Adipocyte (in vitro differentiated cells): ENCODE measurements around the gene PMS1.
"Not testable (repeated sequence)": the region's sequence is repeated elsewhere in the genome, so short reads cannot be mapped to it uniquely, and the experiment has no call there.

Experiments
- DNase-seq: peaks from one replicate; pipeline ENCODE4 v3.0.0-alpha.2; 2015; ENCODE audit warnings: low read depth
- H3K27me3 ChIP-seq: replicated peaks from 2 replicates; pipeline ENCODE4 v1.7.0; 2013; ENCODE audit warnings: mild to moderate bottlenecking, low read length, moderate library complexity; ENCODE audit not compliant: control insufficient read depth, insufficient read depth
- H3K36me3 ChIP-seq: 2 replicates; pipeline ENCODE4 v1.7.0; 2013; ENCODE audit warnings: low read length, mild to moderate bottlenecking, moderate library complexity; ENCODE audit not compliant: control insufficient read depth, insufficient read depth, severe bottlenecking
- H3K4me1 ChIP-seq: 2 replicates; pipeline ENCODE4 v1.7.0; 2013; ENCODE audit warnings: mild to moderate bottlenecking, low read length, moderate library complexity; ENCODE audit not compliant: control insufficient read depth, insufficient read depth
- H3K4me3 ChIP-seq: 2 replicates; pipeline ENCODE4 v1.7.0; 2013; ENCODE audit warnings: mild to moderate bottlenecking, low read length, moderate library complexity
- H3K9ac ChIP-seq: 2 replicates; pipeline ENCODE4 v1.7.0; 2013; ENCODE audit warnings: mild to moderate bottlenecking, low read length, moderate library complexity
- H3K9me3 ChIP-seq: 2 replicates; pipeline ENCODE4 v1.7.0; 2013; ENCODE audit warnings: mild to moderate bottlenecking, low read length, moderate library complexity; ENCODE audit not compliant: control insufficient read depth

PMS1 gene

GRCh38 chr2:189821953-189822748 lies 37.9 kb downstream of the PMS1 start:
- peaks cover 23% of the 10 kb centered on the region for H3K4me1 ChIP-seq
- H3K4me3 ChIP-seq: no peak overlapping the region
- peak overlapping the region; percentile 37 for H3K9ac ChIP-seq
- peaks cover 7% of the 10 kb centered on the region for H3K9me3 ChIP-seq
- H3K27me3 ChIP-seq: no peaks in the 10 kb centered on the region
- peak; percentile 95 for DNase-seq
- peaks cover 19% of the 10 kb centered on the region for H3K36me3 ChIP-seq

GRCh38 chr2:189824694-189825396 lies 40.6 kb downstream of the PMS1 start:
- Histone ChIP-seq H3K4me1 (peaks cover 20% of the 10 kb centered on the region), H3K9ac (no peak overlapping the region), H3K4me3 (no peak overlapping the region), H3K9me3 (no peaks in the 10 kb centered on the region), H3K36me3 (no peaks in the 10 kb centered on the region), H3K27me3 (no peaks in the 10 kb centered on the region)
- DNase-seq: no peak

DNA sequence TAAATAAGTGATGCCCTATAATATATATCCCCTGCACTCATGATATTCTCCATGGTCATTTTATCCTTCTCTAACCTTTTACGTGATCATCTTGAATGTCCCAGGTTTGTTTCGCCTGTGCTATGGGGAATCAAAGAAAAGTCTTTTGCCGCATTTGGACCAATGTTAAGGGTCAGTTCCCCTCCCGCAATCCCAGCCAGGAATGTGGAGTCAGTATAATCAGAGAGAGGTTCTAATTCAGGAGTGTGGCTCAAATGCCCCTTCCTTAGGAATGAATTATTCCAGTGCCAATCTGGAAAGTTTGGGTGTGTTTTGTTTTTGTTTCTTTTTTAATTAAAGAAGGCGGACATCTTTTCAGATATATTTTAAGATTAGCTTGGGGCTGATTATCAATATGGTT lies 41.8 kb downstream of the PMS1 start:
- H3K4me3 ChIP-seq: no peak overlapping the region
- H3K36me3 ChIP-seq: no peaks in the 10 kb centered on the region
- peaks cover 18% of the 10 kb centered on the region for H3K4me1 ChIP-seq
- no peak overlapping the region for H3K9ac ChIP-seq
- no peaks in the 10 kb centered on the region for H3K27me3 ChIP-seq
- DNase-seq: no peak
- H3K9me3 ChIP-seq: no peaks in the 10 kb centered on the region

DNA sequence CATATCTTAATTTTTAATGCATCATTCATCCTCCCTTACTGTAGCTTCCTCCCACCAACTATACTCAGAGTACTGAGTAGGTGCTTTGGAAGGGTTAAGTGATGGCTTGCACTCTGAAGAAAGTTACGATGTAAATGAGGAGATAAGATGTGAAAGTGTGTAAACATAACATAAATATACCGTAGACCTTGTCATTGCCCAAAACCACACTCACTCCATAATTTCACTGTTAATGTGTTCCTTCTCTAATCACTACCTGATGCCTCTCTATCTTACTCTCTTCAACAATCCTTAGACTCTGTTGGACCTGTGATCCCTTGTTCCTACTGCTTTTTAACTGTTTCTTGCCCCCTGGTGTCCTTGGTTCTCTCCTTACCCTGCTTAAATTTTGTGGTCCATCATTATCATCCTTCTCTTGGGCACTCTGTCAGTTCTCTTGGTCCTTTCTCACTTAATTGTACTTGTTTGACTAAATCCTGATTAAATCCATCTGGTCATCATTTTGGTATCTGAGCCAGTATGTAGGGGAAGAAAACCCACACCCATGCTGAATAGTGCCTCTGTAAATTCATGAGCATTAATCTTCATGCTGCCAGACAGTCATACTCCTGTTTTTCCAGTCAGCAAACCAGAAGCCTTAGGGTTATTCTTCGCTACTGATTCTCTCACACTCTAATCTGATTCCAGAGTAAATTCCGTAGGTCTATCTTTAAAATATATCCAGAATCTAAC lies 45.0 kb downstream of the PMS1 start:
- Histone ChIP-seq H3K4me3 (no peak overlapping the region), H3K9me3 (no peaks in the 10 kb centered on the region), H3K36me3 (no peaks in the 10 kb centered on the region), H3K4me1 (peaks cover 6% of the 10 kb centered on the region), H3K27me3 (no peaks in the 10 kb centered on the region), H3K9ac (no peak overlapping the region)
- DNase-seq: no peak

- no peak for DNase-seq
- H3K4me1 ChIP-seq: peaks cover under 1% of the 10 kb centered on the region
- H3K36me3 ChIP-seq: no peaks in the 10 kb centered on the region
- H3K4me3 ChIP-seq: no peak overlapping the region
- H3K27me3 ChIP-seq: no peaks in the 10 kb centered on the region
- no peaks in the 10 kb centered on the region for H3K9me3 ChIP-seq
- H3K9ac ChIP-seq: no peak overlapping the region
Measured at GRCh38 chr2:189830510-189830909, 46.3 kb downstream of the PMS1 start.

GRCh38 chr2:189834059-189834458 lies 49.8 kb downstream of the PMS1 start:
- Histone ChIP-seq H3K27me3 (no peaks in the 10 kb centered on the region), H3K4me1 (peaks cover 12% of the 10 kb centered on the region), H3K9ac (no peak overlapping the region), H3K36me3 (no peaks in the 10 kb centered on the region), H3K4me3 (no peak overlapping the region), H3K9me3 (no peaks in the 10 kb centered on the region)
- no peak for DNase-seq

- H3K4me3 ChIP-seq, DNase-seq, H3K36me3 ChIP-seq, H3K9ac ChIP-seq, H3K9me3 ChIP-seq, H3K27me3 ChIP-seq: not testable (repeated sequence)
- H3K4me1 ChIP-seq: peaks cover 12% of the 10 kb centered on the region
Measured at GRCh38 chr2:189834642-189835041, 50.4 kb downstream of the PMS1 start.

DNA sequence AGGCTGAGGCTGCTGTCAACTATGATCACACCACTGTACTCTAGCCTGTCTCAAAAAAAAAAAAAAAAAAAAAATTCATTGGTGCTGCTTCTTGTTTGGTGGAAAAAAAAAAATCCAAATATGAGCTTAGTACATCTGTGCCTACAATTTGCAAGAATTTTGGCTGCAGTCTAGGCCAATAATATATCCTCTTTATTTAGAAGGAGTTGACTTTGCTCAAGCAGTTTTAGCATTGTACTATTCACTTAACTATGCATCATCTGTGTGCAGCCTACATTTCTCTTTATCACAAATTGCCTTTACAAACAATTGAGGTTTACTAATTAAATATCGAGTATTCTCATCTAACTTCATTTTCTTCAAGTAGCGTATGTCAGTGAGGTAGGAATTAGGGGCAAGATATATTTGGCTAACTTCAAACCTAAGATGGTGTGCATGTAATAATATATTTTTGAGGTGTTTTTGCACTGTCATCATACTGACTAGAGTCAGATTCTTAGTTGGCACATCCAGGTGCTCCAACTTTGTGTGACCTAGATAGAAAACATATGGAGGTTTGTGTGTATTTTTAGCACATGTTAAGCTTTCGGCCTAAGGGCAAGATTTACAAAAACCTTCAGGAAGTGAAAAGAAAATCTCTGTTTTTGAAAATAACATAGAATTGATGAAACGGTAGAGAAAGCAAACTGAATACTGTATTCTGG lies 51.8 kb downstream of the PMS1 start:
- Histone ChIP-seq H3K36me3 (no peaks in the 10 kb centered on the region), H3K4me1 (peaks cover 12% of the 10 kb centered on the region), H3K9ac (peak overlapping the region; percentile 37), H3K9me3 (no peaks in the 10 kb centered on the region), H3K4me3 (no peak overlapping the region), H3K27me3 (no peaks in the 10 kb centered on the region)
- peak; percentile 62 for DNase-seq

DNA sequence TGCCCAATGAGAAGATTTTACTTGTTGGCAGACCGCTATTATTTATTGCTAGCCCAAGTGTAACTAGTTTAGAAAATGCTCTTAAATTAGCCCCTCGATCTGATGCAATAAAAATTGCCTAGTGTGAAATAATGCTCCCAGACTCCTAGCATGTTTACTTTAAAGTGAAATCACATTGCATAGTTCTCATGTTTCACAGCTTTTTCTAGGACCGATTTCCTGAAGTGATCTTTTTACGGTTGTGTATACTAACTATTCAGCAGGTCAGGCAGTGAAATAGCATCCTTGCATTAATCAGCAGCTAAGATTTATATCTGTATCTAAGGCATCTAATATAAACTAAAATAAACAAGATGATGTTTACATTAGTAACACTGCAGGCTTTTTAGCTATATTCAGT lies 52.4 kb downstream of the PMS1 start:
- peaks cover 12% of the 10 kb centered on the region for H3K4me1 ChIP-seq
- H3K4me3 ChIP-seq: peak overlapping the region; percentile 31
- no peaks in the 10 kb centered on the region for H3K27me3 ChIP-seq
- no peaks in the 10 kb centered on the region for H3K9me3 ChIP-seq
- peak overlapping the region; percentile 37 for H3K9ac ChIP-seq
- DNase-seq: peak; percentile 94
- H3K36me3 ChIP-seq: no peaks in the 10 kb centered on the region

DNA sequence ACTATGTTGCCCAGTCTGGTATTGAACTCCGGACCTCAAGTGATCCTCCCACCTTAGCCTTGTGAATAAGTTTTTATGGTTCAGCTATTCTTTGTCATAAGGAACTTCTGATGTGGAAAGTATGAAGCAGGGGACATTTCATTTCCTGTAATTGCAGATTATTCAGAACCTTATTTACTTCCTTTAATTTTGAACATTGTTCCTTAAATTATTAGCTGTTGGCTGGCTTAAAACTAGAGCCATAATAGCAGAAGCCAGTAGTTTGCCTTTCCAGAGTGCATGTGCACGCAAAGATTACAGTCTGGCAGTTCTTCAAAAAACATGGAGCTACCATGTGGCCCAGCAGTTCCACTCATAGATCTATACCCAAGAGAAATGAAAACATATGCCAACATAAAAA lies 53.1 kb downstream of the PMS1 start:
- Histone ChIP-seq H3K27me3 (no peaks in the 10 kb centered on the region), H3K9ac (peak overlapping the region; percentile 8), H3K4me1 (peaks cover 12% of the 10 kb centered on the region), H3K36me3 (no peaks in the 10 kb centered on the region), H3K9me3 (no peaks in the 10 kb centered on the region), H3K4me3 (no peak overlapping the region)
- no peak for DNase-seq

DNA sequence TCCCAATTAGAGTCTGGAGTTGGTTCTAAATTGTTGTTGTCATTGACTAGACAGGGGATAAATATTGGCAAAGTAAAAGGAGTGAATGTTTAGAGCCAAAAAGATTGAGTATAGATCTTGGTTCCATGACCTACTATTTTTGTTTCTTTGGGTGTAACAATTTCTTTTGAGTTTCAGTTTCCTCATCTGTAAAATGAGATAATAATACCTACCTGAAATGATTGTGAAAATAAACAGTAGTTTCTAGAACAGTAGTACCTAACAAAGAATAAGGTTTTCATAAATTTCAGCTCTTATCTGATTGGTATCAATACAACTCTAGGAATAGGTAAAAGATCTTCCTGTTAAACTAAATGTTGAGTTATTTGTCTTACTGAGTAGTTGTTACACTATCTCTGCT lies 56.8 kb downstream of the PMS1 start:
- Histone ChIP-seq H3K4me1 (peaks cover 14% of the 10 kb centered on the region), H3K9me3 (no peaks in the 10 kb centered on the region), H3K27me3 (no peaks in the 10 kb centered on the region), H3K36me3 (peaks cover 5% of the 10 kb centered on the region), H3K4me3 (no peak overlapping the region), H3K9ac (no peak overlapping the region)
- DNase-seq: no peak
